SK-N-DZ (cell line): ENCODE data around the gene ADGRB2.

Experiments
- DNase-seq: peaks from one replicate; pipeline ENCODE4 v3.0.0-alpha.2; 2015; ENCODE audit warnings: low spot score

The ADGRB2 gene

GRCh38 chr1:31795801-31796621 is 31.9 kb upstream of the ADGRB2 start:
- DNase-seq, result no peak

DNA sequence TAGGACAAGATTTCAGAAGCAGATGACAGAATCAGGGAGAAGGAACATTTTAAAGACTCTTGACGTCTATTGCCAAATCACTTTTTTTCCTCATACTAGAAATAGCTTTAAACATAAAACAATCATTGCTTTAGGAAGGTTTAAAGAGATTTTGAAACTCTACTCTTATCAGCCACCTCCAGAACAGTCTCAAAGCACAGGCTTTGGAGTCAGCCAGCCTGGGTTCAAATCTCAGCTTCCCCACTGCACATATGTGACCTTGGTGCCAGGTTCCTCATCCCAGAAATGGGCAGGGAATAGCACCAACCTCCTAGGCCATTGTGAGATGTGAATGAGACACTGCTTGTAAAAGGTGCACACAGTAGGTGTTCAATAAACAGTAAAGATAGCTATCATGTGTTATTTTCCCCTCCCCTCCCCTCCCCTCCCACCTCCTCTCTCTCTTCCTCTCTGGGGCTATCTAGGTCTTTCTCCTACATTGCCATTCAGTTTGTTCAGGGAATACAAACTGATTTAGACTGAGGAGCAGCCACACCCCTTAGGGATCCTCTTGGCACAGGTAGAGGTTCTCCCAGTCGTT is 31.0 kb upstream of the ADGRB2 start:
- no peak for DNase-seq

GRCh38 chr1:31793586-31794285 is 29.6 kb upstream of the ADGRB2 start:
- no peak for DNase-seq

DNA sequence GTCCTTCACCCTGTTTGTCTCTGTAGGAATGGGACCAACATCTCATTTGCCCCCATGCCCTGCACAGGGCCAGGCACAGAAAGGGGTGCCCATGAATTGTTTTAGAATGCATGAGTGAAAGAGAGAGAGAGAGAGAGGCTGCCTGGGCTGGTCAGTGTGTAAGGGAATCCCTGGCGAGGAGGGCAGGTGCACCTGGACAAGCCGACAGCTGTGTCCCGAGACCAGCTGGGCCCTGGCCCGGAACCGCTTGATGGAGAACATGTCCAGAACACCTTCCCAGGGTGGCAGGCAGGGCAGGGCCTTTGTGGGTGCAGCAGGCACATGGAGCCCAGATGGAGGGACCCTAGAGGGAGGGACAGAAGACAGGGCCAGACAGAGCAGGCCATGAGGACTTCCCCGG is 28.9 kb upstream of the ADGRB2 start:
- DNase-seq, result no peak

DNA sequence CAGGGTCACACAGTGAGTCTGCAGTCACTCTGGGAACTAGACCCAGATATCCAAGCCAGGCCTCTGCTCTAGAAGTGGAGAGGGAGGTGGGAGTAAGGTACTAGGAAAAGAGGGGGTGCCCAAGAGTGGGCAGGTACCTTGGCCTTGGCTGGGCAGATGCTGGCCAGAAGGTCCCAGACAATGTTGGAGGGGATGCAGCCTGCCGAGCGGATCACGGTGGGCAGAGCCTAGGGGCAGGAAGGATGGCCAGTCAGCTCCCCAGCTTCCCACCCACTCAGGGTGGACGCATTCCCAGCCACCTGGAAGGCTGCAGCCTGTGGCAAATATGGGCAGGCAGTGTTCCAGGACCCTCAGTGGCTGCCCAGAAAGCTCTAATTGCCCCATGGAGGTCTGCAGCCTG is 28.4 kb upstream of the ADGRB2 start:
- no peak for DNase-seq

DNA sequence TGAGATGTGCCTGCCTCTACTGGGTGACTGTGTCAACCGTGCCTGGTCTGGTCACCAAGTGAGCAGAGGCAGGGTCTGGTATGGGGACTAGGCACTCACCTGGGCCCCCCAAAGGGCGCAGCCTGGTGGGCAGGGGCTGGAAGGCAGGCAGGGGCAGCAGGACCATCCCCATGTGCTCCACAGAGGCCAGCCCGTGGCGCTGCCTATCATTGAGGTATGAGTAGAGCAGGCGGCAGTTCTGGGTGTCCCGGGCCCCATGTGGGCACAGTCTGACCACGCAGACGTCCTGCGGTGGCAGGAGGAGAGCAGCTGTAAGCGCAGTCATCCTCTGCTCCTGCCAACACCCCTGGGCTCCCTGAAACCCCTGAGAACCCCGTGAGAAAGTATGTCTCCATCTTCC is 28.0 kb upstream of the ADGRB2 start:
- no peak for DNase-seq

DNA sequence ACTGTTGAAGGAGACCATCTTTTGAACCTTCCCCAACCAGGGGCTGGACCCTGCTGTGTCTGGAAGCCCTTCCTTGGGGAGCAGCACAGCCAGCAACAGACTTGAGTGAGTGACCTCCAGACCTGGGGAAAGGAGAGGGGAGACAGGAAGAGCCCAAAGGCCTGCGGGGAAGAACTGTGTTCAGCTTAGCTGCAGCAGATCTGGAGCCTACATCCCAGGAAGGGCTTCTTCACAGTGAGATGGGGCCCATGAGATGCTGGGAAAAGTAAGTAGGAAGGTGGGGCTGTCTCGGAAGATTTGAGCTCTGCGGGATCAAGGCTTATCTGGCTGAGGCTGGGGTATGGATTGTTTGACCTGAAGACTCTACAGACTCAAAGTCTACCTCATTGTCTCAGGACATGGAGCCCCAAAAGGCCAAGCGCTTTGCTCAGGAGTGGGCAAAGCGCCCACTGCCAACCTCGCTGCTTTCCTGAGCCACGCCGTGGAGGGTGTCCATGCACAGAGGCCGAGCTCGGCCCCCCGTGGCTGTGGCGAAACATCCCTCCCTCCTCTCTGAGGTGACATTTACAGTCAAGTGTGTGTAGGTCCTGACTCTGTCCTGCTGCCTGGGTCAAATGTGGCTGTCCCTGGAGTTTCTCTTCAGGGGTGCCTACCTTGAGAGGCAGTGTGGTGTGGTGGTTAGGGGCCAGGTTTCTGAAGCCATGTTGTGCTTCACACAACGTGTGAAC is 27.2 kb upstream of the ADGRB2 start:
- DNase-seq, result no peak

DNA sequence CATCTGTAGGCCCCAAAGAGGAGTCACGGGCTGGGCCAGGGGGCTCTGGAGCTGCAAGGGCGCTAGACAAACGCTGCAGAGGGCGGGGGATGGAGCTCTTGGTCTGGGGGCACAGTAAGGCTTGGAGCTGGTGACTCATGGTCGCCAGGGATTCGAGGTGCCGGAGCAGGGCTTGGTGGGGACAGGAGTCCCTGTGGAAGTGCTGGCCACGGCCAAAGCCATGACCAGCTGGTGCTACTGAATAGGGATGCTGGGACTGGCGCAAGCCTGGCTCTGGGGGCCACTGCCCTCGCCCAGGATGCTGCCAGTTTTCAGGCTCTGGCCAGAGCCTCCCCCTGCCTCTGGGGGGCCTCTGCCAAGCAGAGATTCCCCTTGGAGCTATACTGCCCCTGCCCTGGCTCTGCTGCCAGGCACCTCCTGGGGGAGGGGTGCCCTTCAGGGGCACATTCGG is 26.5 kb upstream of the ADGRB2 start:
- no peak for DNase-seq

GRCh38 chr1:31790140-31790539 is 26.0 kb upstream of the ADGRB2 start:
- DNase-seq, result no peak

DNA sequence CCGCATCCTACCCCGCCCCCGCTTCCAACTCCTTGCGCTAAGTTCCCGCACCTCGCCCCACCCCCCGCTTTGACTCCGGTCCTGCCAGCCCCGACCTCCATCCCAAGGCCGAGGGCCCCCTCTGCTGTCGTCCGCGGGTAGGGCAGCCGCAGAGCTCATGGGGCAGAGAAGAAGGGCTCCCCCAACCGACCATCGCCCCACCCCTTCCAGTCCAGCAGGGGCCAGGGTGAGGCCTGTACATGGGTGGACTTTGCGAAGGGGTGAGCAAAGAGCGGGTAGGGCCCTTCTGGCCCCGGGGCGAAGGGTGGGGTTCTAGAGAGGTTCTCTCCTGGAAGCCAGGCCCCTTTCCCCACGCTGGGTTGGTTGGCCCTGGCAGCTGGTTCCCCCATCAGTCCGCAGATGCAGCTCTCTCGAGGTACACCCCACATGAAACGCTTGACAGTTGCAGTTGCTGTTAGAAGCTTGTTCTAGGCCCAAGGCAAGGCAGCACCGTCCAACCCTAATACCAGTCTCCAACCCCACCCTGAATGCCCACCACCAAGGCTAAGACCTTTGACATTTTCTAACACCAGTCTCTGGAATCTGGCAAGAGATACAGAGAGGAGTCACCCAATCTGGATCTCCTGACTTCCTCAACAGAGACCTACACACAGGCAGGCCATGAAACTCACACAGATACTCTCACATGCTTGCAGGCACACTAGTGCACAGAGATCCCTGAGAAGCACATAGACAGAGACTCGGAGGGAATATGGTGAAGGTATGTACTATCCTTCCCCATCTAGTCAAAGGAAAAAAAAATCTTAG is 25.3 kb upstream of the ADGRB2 start:
- peak; percentile 76 for DNase-seq

- no peak for DNase-seq
Measured at GRCh38 chr1:31788825-31789256, 24.7 kb upstream of the ADGRB2 start.

DNA sequence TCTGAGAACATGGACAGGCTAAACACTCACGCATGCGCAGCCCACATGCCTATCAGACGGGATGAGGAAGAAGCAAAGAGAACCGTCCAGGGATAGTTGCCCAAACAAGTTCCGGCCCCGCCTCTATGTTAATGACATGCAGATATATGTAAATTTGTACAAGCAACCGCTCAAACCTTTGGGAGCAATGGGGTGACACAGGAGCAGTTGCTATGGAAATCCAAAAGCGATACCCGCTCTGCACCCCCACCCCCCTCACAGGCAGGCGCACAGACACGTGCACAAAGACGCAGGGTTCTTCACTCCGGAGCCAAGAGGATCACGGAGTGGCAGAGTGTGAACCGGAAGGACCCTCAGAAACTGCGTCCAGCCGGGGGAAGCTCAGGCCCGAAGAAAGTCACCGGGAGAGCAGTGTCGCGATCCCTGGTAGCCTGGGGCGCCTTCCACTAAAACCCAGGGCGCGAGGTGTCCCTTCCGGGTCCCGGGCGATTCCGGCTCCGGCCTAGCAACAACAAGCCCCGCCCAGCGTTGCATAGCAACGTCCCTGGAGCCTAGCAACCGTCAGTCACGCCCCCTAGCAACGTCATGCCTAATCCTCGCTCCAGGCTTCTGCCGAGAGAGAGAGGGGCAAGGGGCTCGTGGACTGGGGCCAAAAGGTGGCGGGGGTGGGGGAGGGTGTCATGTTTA is 24.1 kb upstream of the ADGRB2 start:
- peak; percentile 83 for DNase-seq

DNA sequence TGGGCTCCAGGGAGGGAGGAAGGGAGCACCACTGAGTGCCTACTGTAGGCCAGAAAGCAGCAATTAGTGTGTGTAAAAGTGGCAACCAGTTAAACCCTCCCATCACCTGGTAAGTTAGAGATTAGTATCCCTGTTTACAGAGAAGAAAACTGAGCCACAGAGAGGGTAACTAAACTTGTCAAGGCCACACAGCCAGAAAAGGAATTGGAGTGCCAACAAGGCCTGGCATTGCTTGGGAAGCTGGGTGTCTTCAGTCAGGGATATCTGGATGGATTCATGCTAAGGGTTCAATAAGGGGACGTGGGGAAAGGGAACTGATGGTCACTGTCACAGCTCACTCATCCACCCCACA is 23.6 kb upstream of the ADGRB2 start:
- DNase-seq, result no peak

DNA sequence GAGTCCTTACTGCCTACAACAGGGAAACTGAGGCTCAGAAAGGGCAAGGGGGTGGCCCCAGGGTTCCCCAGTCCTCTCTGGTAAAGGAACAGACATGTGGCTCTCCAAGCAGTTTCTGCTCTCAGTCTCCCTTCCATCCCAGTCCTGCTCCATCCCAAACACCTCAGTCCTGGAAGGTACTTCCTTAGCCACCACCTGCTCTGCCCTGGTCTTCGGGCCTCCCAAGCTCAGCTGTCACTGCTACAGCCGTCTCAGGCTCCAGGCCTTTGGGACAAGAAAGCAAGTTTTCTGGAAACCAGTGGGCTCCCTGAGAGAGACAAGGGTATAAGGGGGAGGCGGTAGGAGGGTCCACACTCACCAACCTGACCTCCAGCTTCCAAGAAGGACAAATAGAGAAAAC is 23.1 kb upstream of the ADGRB2 start:
- DNase-seq, result no peak

DNA sequence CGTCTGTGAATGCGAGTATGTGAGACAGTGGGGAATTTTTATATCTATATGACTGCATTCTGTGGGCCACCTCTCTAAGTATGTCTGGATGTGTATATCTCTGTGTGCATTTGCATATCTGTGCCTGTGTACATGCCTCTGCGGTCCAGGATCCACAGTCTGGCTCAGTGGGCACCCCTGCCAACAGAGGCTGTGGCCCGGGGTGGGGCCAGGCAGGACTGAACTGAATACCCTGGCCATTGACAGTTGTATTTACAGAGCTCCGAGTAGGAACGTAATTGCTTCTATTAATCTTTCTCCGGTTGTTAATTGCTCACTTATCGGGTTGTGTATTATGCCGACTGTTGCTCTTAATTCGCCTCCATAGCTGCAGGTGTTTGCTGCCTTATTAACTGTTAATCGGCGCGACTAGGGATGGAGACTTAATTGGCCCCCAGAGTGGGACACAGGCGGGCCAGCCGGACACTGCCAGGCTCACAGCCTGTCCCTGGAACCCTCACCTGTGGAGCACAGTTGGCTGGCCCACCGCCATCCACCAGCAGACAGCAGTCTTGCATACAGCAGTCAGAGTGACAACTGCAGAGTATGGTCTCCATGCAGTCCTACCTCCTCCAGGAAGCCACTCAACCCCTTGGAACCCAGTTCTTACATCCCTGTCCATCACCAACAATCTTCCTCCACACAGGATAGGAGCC is 22.4 kb upstream of the ADGRB2 start:
- no peak for DNase-seq

DNA sequence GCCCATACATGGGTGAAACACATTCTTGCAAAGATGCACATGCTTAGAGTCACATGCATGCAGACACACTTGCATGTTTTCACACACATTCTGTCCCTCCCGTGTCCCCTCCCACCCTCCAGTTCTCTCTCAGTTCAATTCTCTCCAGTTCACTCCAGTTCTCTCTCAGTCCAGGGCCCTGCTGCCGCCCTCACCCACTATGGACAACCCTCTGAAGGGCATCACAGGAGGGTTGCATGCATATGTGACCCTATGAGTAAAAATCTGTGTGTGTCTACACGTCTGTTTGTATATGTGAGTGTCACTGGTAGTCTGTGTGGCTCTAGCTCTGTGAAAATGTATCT is 21.8 kb upstream of the ADGRB2 start:
- no peak for DNase-seq

GRCh38 chr1:31785020-31785946 is 21.1 kb upstream of the ADGRB2 start:
- DNase-seq, result no peak

GRCh38 chr1:31784356-31785019 is 20.3 kb upstream of the ADGRB2 start:
- no peak for DNase-seq
